HG03457 (cell line): Measurements from ENCODE around the gene GLE1.

Source experiments
- ATAC-seq: cut with Tn5 transposase; IDR thresholded peaks from one replicate; pipeline ENCODE4 v1.9.1; 2021; ENCODE audit warnings: moderate number of reproducible peaks; ENCODE audit not compliant: unreplicated experiment

The GLE1 gene, protein sequence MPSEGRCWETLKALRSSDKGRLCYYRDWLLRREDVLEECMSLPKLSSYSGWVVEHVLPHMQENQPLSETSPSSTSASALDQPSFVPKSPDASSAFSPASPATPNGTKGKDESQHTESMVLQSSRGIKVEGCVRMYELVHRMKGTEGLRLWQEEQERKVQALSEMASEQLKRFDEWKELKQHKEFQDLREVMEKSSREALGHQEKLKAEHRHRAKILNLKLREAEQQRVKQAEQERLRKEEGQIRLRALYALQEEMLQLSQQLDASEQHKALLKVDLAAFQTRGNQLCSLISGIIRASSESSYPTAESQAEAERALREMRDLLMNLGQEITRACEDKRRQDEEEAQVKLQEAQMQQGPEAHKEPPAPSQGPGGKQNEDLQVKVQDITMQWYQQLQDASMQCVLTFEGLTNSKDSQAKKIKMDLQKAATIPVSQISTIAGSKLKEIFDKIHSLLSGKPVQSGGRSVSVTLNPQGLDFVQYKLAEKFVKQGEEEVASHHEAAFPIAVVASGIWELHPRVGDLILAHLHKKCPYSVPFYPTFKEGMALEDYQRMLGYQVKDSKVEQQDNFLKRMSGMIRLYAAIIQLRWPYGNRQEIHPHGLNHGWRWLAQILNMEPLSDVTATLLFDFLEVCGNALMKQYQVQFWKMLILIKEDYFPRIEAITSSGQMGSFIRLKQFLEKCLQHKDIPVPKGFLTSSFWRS

DNA sequence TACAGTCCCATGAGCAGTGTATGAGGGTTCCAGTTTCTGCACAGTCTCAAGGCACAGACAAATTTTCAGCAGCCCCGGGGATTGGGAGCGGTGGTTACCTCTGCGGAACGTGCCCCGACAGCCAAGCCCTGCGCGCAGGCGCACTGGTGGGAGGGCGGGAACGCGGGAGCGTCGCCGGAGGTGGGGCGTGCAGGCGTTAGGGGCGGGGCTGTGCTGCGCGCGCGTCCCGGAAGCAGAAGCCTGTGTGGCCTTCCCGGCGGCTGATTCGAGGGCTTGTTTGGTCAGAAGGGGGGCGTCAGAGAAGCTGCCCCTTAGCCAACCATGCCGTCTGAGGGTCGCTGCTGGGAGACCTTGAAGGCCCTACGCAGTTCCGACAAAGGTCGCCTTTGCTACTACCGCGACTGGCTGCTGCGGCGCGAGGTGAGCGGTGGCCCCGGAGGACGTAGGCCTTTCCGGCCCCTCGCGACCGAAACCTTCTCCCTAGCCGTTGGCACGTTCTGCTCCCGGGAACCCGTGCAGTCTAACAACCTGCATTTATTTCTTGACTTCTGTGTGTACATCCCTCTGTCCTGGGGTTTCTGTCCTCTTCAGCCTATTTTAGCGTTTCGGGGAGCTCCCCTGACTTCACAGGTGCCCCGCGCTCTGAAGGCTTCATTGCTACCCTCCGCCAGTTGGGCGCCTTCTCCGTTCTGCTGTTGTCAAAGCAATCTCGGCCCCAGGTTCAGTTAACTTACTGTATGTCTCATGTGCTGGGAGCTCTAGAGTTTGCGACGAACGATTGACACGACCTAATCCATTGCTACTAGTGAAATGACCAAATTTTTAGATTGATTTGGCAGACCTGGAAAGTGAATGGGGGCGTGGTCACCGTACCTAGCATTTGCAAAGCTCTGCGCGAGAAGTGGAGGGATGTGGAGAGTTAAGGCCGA, at the start of gene GLE1:
GLE1 (plus strand) TSS at position 235 of the 929 bp plus-strand sequence; CDS start at position 322, 87 bp downstream.
- peak; percentile 78 for ATAC-seq

DNA sequence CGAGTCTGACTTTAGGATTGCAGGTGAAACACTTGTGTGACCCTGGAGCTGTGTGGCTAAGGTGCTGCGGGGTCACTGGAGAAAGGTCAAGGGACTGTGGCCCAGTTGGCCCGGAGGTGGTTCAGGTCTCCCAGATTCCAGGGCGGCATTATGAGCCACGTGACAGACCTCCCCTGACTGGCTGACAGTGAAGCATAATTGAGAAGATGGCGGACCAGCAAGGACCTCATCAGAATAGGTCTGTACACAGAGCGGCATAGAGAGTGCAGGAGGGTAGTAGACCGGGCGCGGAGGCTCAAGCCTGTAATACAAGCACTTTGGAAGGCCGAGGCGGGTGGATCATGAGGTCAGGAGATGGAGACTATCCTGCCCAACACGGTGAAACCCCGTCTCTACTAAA, 49.5 kb upstream of the GLE1 start:
- no peak for ATAC-seq

DNA sequence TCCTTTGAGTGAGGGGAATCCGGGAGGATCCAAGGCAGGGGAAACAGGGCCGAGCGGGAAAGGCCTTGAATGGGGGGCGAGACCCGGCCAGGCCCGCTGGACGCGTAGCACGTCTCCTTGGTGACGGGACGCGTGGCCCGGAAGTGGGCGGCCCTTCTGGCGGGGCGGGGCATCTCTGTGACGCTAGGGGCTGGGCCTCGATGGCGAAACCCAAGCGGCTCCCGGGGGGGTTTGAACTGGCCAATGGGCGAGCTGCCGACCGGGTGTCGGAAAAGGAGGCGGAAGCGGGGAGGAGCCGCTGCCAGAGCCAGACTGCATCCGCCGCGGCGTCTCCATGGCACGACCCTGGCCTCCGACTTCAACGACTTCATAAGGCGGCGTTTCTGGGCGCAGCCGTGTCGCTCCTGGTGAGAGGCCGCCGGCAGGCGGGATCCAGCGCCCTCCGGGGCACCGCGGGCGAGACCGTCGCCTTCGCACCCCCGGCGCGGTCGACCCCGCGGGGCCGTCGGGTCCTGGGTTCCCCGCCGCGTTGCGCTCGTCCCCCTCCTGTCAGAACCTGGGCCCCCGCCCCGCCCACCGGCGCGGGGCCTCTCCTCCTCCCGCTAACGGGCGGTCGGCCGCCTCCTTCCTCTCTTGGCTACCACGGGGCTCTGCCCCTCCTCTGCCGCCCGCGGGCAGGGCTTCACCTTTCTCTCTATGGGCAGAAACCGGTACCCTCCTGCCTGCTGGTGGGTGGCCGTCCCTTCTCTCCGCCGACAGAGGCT, 48.5 kb upstream of the GLE1 start, which contains the start of gene ODF2:
ODF2 (plus strand) TSS at position 158 of the 764 bp plus-strand sequence; CDS start at position 244, 86 bp downstream.
- ATAC-seq = peak; percentile 61

DNA sequence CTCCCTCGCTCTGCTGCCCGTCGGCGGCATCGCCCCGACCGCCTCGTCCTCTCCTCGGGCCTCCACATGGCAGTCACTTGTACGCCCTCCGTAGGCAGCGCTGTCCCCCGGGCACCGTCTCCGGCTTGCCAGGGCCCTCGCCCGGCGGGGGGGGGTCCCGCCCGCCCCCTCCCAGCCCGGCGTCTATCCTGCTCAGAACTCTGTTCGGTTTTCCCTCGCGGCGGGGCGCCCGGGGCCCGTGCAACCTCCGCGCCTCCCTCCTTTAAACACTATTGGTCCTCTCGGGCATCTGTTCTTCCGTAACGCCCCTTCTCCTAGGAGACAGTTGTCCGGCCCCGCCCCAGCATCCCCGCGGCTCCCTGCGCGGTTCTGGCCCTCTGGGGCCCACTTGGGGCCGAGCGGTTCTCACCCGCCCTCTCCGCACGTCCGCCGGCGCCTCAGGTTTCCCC, 47.9 kb upstream of the GLE1 start:
- ATAC-seq = peak; percentile 34

DNA sequence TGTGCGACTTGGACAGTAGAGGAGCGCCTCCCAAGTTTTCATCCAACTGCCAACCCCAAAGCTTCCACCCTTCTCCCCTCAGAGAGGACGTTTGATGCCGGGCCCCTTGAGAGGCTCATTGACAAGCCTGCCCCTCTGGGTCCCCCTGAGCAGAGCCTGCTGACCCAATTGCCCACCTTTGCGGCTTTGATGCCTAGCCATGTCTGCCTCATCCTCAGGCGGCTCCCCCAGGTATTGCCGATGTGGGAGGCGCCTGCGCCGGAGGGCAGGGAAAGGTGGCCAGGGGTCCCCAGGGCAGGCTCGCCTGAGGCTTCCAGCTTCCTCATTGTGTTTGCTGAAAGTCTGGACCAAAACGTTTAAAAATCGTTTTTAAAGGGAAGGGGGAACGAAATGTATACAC, 47.3 kb upstream of the GLE1 start:
- no peak for ATAC-seq

DNA sequence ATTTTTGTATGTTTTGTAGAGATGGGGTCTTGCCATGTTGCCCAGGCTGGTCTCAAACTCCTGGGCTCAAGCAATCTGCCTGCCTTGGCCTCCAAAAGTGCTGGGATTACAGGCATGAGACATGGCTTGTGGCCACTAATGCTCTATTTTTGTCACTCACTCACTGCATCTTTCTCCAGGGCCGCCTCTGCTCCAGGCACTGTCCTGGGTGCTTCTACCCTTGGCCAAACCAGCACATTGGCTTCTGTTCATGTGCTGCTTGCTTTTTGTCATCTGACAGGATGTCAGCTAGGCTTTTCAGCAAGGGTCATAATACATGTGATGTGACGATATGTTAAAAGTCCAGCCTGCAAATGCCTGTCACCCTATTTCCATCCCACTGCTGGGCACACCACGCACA, 45.5 kb upstream of the GLE1 start:
- no peak for ATAC-seq

DNA sequence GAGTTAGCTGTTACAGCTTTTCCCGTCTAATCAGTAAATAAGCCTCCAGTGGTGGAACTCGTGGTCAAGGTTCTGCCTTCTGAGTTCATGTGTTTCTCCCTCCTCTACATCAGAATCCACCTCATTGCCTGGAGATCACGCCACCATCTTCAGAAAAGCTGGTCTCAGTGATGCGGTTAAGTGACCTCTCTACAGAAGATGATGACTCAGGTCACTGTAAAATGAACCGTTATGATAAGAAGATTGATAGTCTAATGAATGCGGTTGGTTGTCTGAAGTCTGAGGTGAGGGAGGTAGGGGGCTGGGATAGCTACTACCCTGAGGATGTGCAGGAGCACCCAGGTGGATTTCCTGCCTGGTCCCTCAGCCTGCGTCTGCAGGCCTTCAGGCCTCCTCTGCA, 35.4 kb upstream of the GLE1 start:
- no peak for ATAC-seq

DNA sequence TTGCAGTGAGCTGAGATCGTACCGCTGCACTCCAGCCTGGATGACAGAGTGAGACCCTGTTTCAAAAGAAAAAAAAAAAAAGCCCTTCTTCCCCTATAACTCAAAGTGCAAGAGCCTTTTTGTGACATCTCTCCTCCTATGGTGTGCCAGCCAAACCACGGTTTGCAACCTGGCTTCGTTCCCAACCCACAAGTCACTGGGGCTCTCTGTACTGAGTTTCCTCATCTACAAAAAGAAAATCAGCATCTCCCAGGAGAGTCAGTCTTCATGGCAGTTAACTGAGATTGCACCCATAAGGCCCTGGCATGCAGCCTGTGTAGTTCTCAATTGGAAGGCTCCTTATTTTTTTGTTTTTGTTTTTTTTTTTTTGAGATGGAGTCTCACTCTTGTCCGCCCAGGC, 34.0 kb upstream of the GLE1 start:
- no peak for ATAC-seq

DNA sequence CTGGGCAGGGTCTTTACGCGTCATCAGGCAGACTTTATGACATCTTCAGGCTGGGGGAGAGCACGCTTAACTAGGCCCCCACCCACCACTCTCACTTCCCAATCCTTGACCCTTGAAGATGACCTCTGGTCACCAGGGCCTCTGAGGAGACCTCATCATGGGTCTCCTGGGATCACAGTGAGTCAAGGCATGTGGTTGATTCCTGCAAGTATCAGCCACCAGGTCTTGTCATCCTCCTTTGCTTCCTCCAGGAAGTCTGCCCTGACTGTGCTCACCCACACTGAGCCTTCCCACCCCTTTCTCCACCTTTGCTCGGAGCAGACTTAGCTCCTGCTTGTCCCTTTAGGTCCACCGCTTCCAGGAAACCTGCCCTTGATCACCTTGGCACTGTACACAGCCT, 31.4 kb upstream of the GLE1 start:
- no peak for ATAC-seq

DNA sequence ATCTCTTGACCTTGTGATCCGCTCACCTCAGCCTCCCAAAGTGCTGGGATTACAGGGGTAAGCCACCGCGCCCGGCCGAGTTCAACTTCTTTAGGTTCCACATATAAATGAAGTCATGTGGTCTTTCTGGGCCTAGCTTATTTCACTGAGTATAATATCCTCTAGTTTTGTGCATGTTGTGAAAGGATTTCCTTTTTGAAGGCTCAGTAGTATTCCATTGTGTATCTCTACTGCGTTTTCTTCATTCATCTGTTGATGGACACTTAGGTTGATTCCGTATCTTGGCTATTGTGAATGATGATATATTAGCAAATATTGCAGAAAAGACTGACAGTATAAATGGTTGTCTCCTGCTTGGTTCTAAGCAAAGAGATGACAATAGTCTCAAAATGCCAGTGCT, 28.7 kb upstream of the GLE1 start:
- ATAC-seq = no peak

DNA sequence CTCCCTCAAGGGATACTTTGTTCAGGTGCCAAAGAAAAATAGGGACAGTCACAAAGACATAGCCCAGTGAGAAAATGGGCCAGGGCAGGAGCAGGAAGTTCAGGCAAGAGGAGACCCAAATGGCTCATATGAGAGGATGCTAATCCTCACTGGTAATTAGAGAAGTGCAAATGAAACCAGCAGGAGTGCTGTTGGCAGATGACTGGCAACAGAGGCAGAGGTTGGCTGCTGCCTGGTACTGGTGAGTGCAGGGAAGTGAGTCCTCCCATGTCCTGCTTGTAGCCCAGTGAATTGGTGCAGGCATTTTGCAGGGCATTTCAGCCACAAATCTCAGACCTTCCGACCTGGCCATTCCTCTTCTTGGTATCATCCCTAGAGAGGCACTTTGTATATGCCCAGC, 25.3 kb upstream of the GLE1 start:
- no peak for ATAC-seq

DNA sequence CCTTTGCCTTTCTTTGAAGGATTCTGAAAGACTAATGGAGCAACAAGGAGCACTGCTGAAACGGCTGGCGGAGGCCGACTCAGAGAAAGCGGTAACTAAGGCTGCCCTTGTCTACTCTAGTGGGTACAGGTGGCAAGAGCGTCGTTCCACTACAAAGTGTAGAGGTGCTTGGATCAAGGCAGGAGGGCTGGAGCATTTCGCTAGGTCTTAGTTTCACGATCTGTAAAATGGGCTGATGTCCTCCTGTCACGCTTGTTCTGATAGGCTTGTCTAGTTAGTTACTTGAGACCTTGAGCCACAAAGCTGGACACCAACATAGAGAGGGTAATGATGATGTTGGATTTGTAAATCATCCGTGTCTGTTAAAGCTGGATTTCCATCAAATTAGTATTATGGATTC, 23.0 kb upstream of the GLE1 start:
- ATAC-seq = no peak

DNA sequence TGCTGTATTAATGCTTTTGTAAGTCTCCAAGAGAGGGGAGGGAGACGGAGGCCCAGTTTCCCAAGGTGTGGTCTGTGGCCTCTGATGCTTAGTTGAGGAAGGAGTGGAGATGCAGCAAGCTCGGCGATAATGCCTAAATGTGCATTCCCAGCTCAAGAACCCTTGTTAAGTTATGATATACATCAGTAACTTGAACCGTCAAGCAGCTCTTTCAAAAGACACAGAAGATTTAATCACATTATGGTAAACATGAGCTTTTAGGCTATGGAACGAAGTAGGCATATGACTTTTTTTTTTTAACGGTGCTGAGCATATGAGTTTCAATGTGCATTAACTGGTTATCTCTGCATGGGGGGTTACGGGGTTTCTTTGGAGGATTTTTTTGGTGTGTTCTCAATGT, 22.3 kb upstream of the GLE1 start:
- no peak for ATAC-seq

DNA sequence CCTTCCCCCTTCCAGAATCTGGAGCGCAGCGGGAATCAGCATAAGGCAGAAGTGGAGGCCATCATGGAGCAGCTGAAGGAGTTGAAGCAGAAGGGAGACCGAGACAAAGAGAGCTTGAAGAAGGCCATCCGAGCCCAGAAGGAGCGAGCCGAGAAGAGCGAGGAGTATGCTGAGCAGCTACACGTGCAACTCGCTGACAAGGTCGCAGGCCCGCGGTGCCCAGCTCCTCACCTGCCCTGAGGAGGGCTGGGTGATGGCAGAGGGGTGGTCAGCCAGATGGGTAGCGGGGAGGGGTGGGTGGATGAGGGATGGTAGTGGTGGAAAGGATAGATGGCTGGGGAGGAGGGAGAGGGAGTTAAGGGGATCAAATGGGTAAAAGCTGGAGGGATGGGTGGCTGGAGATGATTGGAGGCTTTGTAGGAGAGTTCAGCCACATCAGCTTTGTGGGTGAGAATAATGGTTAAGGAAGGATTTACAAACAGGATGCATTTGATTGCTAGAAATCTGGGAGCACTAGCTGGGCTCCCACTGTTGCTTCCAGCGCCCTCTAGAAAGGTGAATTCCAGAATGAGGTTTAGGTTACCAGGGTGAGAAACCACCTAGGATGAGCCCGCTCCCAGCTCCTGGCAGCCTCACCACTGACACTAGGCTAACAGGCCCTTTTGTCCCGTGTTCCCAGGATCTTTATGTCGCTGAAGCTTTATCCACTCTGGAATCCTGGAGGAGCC, 19.7 kb upstream of the GLE1 start:
- ATAC-seq = no peak

DNA sequence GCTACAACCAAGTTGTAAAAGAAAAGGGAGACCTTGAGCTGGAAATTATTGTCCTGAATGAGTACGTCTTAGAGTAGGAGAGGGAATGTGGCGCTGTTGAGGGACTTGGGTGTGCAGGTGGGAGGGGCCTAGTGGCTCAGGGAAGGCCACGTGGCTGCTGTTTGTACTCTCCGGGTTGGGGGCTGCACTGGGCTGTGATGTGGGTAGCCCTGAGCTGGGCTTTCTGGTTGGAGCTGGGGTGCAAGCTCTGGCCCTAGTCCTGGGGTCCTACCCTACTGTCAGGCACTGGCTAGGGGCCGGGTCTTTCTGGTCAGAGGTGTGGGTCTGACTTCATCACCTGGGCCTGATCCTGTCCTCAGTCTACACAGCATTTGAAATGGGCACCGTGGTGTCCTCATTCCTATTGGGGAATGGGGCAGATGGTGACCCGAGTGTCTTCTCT, 19.1 kb upstream of the GLE1 start:
- ATAC-seq = no peak

DNA sequence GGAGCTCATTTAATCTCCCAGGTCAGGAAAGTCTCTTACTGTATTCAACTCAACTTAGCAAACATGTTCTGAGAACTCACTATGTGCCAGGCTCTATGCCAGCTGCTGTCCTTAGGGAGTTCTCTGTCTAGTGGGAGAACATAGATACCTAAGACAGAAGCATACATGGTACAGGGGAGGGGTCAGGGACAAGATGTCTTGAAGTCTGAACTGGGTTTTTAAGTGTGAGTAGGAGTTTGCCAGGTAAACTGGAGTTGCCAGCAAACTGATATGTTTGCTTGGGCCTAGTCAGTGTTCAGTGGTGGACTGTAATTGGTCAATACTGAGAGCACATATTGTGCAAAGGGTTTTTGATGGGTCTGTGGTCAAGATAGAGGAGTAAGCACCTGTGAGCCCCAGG, 18.3 kb upstream of the GLE1 start:
- ATAC-seq = no peak

DNA sequence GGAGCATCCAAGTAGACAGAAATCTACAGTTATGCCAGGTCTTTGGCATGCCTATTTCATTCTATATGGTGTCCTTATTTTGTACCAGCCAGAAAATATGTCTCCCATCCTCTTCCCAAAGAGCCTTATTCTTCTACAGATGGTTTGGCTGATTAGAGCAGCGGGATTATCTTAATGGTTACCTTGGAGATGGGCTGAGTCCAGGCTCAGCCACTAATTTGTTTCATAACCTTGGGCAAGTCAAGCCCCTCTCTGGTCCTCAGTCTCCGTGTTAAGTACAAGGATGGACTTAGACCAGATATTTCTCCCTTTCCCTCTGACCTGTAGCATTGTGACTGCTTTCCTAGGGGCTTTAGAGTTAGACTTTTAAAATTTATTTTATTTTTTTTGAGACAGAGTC, 11.1 kb upstream of the GLE1 start:
- no peak for ATAC-seq

DNA sequence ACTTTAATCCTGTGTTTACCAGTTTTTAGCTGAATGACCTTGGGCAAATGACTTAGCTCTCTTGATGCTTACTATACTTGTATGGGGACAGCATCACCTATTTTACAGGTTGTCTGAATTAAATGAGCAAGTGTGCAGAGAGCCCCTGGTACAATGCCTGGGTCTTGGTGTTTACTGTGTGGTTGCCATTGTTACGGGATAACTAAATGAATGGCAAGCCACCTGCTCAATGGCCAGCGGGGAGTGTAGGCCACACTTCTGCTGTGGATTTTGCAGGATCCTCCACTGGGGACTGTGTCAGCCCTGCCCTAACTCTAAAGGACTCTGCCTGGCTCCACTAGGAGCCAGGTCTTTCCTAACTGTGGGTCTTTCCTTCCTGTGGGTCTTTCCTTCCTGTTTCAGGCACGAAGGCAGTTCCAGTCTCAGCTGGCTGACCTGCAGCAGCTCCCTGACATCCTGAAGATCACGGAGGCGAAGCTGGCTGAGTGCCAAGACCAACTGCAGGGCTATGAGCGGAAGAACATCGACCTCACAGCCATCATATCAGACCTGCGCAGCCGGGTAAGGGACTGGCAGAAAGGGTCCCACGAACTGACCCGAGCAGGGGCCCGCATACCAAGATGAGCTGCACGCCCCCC, 10.3 kb upstream of the GLE1 start:
- ATAC-seq = no peak

DNA sequence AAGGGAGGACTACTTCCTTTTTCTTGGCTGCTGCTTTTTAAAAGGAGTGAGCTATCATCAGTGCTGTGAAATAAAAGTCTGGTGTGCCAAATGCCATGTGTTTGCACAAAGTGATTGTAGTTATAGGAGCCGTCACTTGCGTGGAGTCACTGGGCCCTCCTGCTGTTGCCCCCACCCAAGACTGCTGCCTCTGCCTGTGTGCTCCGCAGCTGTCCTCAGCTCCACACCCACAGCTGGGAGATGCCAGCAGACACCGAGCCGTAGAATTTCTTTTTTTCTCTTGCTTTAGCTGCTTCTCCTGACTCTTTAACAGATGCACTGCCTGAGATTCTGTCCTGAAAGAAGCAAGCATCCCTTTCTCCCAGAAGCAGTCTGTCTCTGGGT, 9.8 kb upstream of the GLE1 start:
- ATAC-seq = no peak
